ENCODE results near the gene SEC16A.

- TF ChIP-seq CTCF (IDR thresholded peaks at IDR 0.05; ENCODE audit: low read depth, low read length, missing input control) (no peak), MAX (IDR thresholded peaks at IDR 0.05) (no peak), ZBTB33 (IDR thresholded peaks at IDR 0.05) (no peak), EGR1 (IDR thresholded peaks at IDR 0.05; ENCODE audit: low read depth in 2 of 2) (no peak), YY1 (IDR thresholded peaks at IDR 0.05) (no peak), TAF1 (conservative IDR thresholded peaks at IDR 0.05) (no peak), GABPA (IDR thresholded peaks at IDR 0.05 in 1 of 2, conservative IDR thresholded peaks at IDR 0.05 in 1 of 2) (no peak), RAD21 (IDR thresholded peaks at IDR 0.05) (no peak), SP1 (IDR thresholded peaks at IDR 0.05) (no peak), RXRA (IDR thresholded peaks at IDR 0.05) (no peak), JUND (IDR thresholded peaks at IDR 0.05) (no peak)
- TF ChIP-seq, protein P1, sequence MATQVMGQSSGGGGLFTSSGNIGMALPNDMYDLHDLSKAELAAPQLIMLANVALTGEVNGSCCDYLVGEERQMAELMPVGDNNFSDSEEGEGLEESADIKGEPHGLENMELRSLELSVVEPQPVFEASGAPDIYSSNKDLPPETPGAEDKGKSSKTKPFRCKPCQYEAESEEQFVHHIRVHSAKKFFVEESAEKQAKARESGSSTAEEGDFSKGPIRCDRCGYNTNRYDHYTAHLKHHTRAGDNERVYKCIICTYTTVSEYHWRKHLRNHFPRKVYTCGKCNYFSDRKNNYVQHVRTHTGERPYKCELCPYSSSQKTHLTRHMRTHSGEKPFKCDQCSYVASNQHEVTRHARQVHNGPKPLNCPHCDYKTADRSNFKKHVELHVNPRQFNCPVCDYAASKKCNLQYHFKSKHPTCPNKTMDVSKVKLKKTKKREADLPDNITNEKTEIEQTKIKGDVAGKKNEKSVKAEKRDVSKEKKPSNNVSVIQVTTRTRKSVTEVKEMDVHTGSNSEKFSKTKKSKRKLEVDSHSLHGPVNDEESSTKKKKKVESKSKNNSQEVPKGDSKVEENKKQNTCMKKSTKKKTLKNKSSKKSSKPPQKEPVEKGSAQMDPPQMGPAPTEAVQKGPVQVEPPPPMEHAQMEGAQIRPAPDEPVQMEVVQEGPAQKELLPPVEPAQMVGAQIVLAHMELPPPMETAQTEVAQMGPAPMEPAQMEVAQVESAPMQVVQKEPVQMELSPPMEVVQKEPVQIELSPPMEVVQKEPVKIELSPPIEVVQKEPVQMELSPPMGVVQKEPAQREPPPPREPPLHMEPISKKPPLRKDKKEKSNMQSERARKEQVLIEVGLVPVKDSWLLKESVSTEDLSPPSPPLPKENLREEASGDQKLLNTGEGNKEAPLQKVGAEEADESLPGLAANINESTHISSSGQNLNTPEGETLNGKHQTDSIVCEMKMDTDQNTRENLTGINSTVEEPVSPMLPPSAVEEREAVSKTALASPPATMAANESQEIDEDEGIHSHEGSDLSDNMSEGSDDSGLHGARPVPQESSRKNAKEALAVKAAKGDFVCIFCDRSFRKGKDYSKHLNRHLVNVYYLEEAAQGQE (IDR thresholded peaks at IDR 0.05) = no peak
- TF ChIP-seq, protein P2, sequence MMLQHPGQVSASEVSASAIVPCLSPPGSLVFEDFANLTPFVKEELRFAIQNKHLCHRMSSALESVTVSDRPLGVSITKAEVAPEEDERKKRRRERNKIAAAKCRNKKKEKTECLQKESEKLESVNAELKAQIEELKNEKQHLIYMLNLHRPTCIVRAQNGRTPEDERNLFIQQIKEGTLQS (IDR thresholded peaks at IDR 0.05) = no peak
Observed at GRCh38 chr9:136517950-136518349, 35.1 kb upstream of the SEC16A start.

Measured in liver (tissue), 3 donors.